Stimulated activated naive CD8-positive, alpha-beta T cell treated with anti-CD3 and anti-CD28 coated beads, Interleukin-15, amount 100 ng/mL, for 72 hours (primary cell): ENCODE data around the gene DDX49.

ENCODE experiments used
- ATAC-seq: fragments of 150-1000 bp; cut with Tn5 transposase; 2 replicates; pipeline ENCODE4 v1.10.0; 2021; ENCODE audit warnings: mild to moderate bottlenecking, moderate library complexity
- DNase-seq, 2 donors: peaks; one replicate each; pipeline ENCODE4 v3.0.0; 2021 to 2022
- H3K27ac Mint-ChIP-seq, 2 donors: one replicate each; pipeline ENCODE4 v1.8.0; 2022; ENCODE audit warnings: mild to moderate bottlenecking in 2 of 2, mixed read lengths in 2 of 2, moderate library complexity in 2 of 2
- H3K27me3 Mint-ChIP-seq: one replicate; pipeline ENCODE4 v1.8.0; 2022; ENCODE audit warnings: mixed read lengths
- H3K4me1 Mint-ChIP-seq: one replicate; pipeline ENCODE4 v1.8.0; 2022; ENCODE audit warnings: mild to moderate bottlenecking, mixed read lengths
- H3K4me3 Mint-ChIP-seq, 2 donors: one replicate each; pipeline ENCODE4 v1.8.0; 2022; ENCODE audit warnings: mild to moderate bottlenecking in 2 of 2, mixed read lengths in 2 of 2, moderate library complexity in 1 of 2
- H3K9me3 Mint-ChIP-seq, 2 donors: one replicate each; pipeline ENCODE4 v1.8.0; 2022; ENCODE audit warnings: mixed read lengths in 2 of 2

The DDX49 gene, protein sequence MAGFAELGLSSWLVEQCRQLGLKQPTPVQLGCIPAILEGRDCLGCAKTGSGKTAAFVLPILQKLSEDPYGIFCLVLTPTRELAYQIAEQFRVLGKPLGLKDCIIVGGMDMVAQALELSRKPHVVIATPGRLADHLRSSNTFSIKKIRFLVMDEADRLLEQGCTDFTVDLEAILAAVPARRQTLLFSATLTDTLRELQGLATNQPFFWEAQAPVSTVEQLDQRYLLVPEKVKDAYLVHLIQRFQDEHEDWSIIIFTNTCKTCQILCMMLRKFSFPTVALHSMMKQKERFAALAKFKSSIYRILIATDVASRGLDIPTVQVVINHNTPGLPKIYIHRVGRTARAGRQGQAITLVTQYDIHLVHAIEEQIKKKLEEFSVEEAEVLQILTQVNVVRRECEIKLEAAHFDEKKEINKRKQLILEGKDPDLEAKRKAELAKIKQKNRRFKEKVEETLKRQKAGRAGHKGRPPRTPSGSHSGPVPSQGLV

DNA sequence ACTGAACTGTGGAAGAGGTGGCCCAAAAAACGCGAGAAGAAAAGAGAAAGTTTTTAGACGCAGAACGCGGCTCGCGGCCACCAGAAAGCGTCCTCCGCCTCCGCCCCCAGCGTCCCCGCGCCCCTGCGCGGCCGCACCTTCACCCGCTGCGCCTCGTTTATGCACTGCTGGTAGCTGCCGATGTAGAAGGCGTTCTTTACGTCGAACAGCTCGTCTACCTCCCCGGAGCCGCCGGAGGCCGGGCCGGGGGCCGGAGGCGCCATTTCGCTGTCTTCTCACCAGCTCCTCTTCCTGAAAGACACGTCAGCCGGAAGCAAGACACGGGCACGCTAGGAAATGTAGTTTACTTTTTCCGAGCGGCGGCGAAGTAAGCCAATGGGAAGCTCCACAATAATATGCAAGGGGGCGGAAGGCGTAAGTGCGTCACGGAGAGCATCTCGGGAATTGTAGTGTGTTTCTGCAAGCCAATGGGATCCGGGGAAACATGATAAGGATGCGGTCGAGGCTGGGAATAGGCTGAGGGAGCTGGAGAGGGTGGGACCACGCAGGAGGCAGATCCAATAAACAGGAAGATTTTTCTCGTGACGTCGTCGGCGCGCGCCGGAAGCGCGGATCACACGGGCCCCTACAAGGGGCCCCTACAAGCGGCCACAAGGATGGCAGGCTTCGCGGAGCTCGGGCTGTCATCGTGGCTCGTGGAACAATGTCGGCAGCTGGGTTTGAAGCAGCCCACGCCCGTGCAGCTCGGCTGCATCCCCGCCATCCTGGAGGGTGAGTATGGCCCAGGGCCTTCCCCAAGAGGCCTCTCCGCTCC is at the start of gene DDX49, which contains the start of gene COPE:
DDX49 (plus strand) TSS at position 630 of the 814 bp plus-strand sequence; CDS start at position 657, 27 bp downstream.
COPE (minus strand) TSS at position 302 of the 814 bp plus-strand sequence; CDS start at position 263, 39 bp downstream.
- ATAC-seq: peak; percentile 96
- Mint-ChIP-seq H3K27ac (peak within 1 kb of the TSS; percentile 99 to 100), H3K9me3 (no peaks in the 10 kb centered on the region), H3K4me1 (peaks cover 60% of the 10 kb centered on the region), H3K27me3 (no peaks in the 10 kb centered on the region), H3K4me3 (peak within 1 kb of the TSS; percentile 91 to 96)
- DNase-seq: peak; percentile 95 to 99

GRCh38 chr19:18869781-18870530 is 49.6 kb upstream of the DDX49 start:
- Mint-ChIP-seq H3K4me1 (peaks cover 42% of the 10 kb centered on the region), H3K4me3 (no peak overlapping the region), H3K27ac (no peak overlapping the region), H3K9me3 (no peaks in the 10 kb centered on the region), H3K27me3 (peaks cover 18% of the 10 kb centered on the region)
- DNase-seq (no peak), ATAC-seq (peak; percentile 16)

- peaks cover 42% of the 10 kb centered on the region for H3K4me1 Mint-ChIP-seq
- DNase-seq: no peak
- peaks cover 18% of the 10 kb centered on the region for H3K27me3 Mint-ChIP-seq
- peak; percentile 2 for ATAC-seq
- H3K4me3 Mint-ChIP-seq: no peak overlapping the region
- H3K9me3 Mint-ChIP-seq: no peaks in the 10 kb centered on the region
- no peak overlapping the region for H3K27ac Mint-ChIP-seq
These were observed 48.9 kb upstream of the DDX49 start for GRCh38 chr19:18870531-18871172.

DNA sequence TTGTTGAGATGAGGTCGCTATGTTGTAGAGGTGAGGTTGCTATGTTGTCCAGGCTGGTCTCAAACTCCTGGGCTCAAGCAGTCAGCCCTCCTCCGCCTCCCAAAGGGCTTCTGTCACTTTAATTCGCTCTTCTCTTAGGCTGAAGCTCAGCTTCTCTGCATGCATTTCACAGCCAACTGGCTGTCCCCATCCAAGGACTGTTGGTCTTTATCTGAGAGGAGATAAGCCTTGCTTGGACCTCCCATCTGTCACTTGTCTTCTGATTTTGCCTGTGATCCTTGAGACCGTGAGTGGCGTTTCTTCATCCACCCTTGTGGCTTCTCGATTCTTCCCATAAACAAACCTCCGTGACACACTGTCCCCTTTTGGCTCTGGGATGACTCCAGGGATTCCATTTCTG is 48.0 kb upstream of the DDX49 start:
- DNase-seq (no peak), ATAC-seq (no peak)
- peaks cover 18% of the 10 kb centered on the region for H3K27me3 Mint-ChIP-seq
- H3K4me3 Mint-ChIP-seq: no peak overlapping the region
- no peaks in the 10 kb centered on the region for H3K9me3 Mint-ChIP-seq
- H3K4me1 Mint-ChIP-seq: peaks cover 33% of the 10 kb centered on the region
- peak overlapping the region; percentile 43 to 72 for H3K27ac Mint-ChIP-seq

DNA sequence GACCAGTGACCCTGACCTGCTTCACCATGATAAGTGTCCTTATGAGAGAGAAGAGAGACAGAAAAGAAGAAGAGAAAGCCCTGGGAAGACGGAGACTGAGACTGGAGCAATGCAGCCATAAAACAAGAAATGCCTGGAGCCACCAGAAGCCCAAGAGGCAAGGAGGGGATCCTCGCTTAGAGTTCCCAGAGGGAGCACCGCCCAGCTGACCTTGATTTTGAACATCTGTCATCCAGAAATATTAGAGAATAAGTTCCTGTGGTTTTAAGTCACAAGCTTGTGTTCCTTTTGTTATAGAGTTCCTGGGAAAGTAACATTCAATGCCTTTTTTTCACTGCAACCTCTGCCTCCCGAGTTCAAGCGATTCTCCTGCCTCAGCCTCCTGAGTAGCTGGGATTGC is 43.8 kb upstream of the DDX49 start:
- no peak overlapping the region for H3K4me3 Mint-ChIP-seq
- ATAC-seq: no peak
- H3K27me3 Mint-ChIP-seq: peaks cover 14% of the 10 kb centered on the region
- H3K9me3 Mint-ChIP-seq: no peaks in the 10 kb centered on the region
- H3K4me1 Mint-ChIP-seq: peaks cover 15% of the 10 kb centered on the region
- no peak overlapping the region for H3K27ac Mint-ChIP-seq
- DNase-seq: no peak

GRCh38 chr19:18876865-18877264 is 42.6 kb upstream of the DDX49 start:
- ATAC-seq (no peak), DNase-seq (no peak)
- Mint-ChIP-seq H3K27ac (no peak overlapping the region), H3K4me1 (peaks cover 4% of the 10 kb centered on the region), H3K27me3 (peaks cover 2% of the 10 kb centered on the region), H3K4me3 (no peak overlapping the region), H3K9me3 (no peaks in the 10 kb centered on the region)

DNA sequence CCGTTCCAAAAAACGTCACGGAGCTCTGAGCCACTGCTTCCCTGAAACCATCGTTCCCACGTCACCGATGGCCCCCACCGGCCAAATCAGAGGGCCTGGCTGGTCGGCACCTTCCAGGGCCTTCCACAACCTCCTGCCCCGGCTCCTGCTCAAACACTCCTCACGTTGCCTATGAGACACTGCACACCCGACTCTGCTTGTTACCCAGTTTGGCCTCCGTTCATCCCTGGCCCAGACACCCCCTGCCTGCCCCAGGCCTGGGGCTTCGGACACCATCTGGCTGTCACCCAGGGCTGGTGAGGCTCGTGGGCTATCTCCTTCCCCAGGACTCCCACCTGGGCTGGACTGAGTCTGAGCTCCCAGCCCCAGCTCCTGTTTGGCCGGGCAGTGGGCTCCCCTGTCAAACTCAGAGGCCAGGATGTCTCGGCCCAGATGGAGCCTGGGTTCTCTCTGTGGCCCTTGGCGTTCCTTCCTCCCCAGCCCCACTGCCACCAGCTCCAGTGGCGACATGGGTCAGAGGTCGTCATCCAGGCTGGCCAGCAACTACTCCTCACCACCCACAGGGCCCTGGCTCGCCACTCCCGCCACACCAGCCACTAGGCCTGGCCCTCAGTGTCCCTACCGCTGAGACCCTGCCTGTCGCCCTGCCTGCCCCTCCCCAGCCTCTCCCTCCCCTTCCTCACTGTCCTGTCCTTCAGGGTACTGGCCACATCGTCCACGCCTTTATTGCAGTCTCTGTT is 41.3 kb upstream of the DDX49 start:
- DNase-seq (no peak), ATAC-seq (no peak)
- Mint-ChIP-seq H3K9me3 (no peaks in the 10 kb centered on the region), H3K27ac (no peak overlapping the region), H3K27me3 (no peaks in the 10 kb centered on the region), H3K4me1 (no peaks in the 10 kb centered on the region), H3K4me3 (no peak overlapping the region)

GRCh38 chr19:18878858-18879578 is 40.5 kb upstream of the DDX49 start:
- no peaks in the 10 kb centered on the region for H3K27me3 Mint-ChIP-seq
- H3K9me3 Mint-ChIP-seq: no peaks in the 10 kb centered on the region
- DNase-seq (no peak), ATAC-seq (peak; percentile 42)
- no peaks in the 10 kb centered on the region for H3K4me1 Mint-ChIP-seq
- H3K27ac Mint-ChIP-seq: peak overlapping the region in 1 of 2 donors; percentile 54
- no peak overlapping the region for H3K4me3 Mint-ChIP-seq

DNA sequence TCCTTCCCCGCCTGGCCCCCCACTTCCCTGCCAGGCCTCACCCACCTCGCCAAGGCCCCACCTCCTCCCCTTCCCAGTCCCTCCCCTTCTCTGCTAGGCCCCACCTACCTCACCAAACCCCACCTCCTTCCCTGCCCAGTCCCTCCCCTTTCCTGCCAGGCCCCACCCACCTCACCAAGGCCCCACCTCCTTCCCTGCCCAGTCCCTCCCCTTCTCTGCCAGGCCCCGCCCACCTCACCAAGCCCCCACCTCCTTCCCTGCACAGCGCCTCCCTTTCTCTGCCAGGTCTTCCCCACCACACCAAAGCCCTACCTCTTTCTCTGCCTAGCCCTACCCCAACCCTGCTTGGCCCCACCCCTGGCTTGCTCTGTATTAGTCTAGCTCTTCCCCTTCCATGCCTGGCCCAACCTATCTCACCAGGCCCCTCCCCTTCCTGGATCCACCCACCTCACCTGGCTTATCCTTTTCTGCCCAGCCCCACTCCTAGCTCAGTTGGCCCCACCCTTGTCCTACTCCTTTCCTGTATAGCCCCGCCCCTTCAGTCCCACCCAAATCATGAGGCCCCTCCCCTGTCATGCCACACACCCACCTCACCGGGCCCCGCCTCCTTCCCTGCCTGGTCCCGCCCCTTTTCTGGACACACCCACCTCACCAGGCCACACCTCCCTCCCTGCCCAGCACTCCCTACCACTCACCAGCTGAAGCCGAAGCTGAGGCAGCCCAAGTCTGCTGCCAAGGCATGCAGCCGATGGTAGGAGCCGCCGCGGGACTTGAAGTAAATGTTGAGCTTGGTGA is 39.7 kb upstream of the DDX49 start:
- H3K4me1 Mint-ChIP-seq: no peaks in the 10 kb centered on the region
- H3K27me3 Mint-ChIP-seq: no peaks in the 10 kb centered on the region
- no peak overlapping the region for H3K27ac Mint-ChIP-seq
- ATAC-seq (peak; percentile 56), DNase-seq (no peak)
- H3K9me3 Mint-ChIP-seq: no peaks in the 10 kb centered on the region
- H3K4me3 Mint-ChIP-seq: no peak overlapping the region

DNA sequence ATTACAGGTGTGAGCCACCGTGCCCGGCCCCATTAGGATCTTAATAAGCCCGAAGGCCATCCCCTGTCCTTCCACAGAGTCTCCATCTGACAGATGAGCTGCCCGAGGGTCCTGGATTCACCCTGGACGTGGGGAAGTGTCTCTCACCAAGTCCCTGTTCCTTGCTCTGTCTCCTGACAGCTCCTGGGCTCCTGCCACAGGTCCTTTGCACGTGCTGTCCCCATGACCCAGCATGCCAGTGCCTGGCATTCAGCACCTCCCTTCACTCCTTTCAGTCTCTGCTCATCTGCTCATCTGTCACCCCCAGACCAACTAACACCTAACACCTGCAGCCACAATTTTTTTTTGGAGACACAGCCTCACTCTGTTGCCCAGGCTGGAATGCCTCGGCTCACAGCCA is 38.0 kb upstream of the DDX49 start:
- peaks cover under 1% of the 10 kb centered on the region for H3K27me3 Mint-ChIP-seq
- no peak for ATAC-seq
- no peak overlapping the region for H3K4me3 Mint-ChIP-seq
- H3K4me1 Mint-ChIP-seq: no peaks in the 10 kb centered on the region
- H3K27ac Mint-ChIP-seq: no peak overlapping the region
- no peak for DNase-seq
- no peaks in the 10 kb centered on the region for H3K9me3 Mint-ChIP-seq

GRCh38 chr19:18883526-18884304 is 35.8 kb upstream of the DDX49 start:
- no peak for DNase-seq
- no peak for ATAC-seq
- Mint-ChIP-seq H3K4me3 (no peak overlapping the region), H3K27ac (no peak overlapping the region), H3K27me3 (peaks cover 7% of the 10 kb centered on the region), H3K9me3 (no peaks in the 10 kb centered on the region), H3K4me1 (no peaks in the 10 kb centered on the region)

DNA sequence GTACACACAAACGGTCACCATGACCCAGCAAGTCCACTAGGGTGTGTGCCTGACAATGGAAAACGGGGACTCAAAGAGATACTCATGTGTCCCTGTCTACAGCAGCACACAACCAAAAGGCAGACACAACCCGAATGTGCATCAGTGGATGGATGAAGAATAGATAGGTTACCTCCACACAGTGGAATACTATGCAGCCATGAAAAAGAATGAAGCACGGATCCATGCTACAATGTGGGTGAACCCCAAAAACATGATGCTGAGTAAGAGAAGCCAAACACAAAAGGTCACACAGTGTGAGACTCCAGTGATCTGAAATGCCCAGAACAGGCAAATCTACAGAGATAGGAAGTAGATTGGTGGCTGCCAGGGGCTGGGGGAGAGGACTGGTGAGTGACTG is 32.5 kb upstream of the DDX49 start:
- Mint-ChIP-seq H3K27ac (no peak overlapping the region), H3K9me3 (no peaks in the 10 kb centered on the region), H3K4me3 (no peak overlapping the region), H3K4me1 (no peaks in the 10 kb centered on the region), H3K27me3 (peaks cover 15% of the 10 kb centered on the region)
- DNase-seq (no peak), ATAC-seq (no peak)
